ENCODE data around the gene SYNE1. TPM values are rescaled to one million over a fixed set of nuclear protein-coding genes. Genes with fewer than 3 reads are reported as not detected.

SYNE1 gene
- total RNA-seq, 1 experiment from 2014 or later, result 3.0 TPM

DNA sequence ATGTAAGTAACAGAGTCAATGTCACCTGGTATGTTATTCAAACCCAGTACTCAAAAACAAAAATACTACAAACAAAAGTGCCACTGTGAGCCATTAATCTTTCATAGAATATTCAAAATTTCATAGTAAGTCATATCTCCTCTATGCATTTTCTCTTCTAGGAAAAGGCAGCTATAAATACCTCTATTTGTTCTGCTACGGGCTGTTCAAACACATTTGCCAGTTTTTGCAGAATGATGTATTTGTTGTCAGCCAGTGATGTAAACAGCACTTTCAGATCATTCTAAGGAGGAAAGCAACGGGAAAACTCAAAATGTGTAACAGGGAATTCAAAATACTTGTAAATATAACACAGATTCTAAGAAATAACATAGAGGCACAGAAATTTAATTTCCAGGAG lies 388.2 kb downstream of the SYNE1 start:
- no peak overlapping the region for H3K14ac ChIP-seq (ENCODE audit: insufficient read depth, low read length)
- H4K91ac ChIP-seq (ENCODE audit: insufficient read length, low read depth, low read length), result no peak overlapping the region
- no peak overlapping the region for H3K4me2 ChIP-seq (ENCODE audit: insufficient read depth, insufficient read length, low read length)
- TF ChIP-seq, protein P1, sequence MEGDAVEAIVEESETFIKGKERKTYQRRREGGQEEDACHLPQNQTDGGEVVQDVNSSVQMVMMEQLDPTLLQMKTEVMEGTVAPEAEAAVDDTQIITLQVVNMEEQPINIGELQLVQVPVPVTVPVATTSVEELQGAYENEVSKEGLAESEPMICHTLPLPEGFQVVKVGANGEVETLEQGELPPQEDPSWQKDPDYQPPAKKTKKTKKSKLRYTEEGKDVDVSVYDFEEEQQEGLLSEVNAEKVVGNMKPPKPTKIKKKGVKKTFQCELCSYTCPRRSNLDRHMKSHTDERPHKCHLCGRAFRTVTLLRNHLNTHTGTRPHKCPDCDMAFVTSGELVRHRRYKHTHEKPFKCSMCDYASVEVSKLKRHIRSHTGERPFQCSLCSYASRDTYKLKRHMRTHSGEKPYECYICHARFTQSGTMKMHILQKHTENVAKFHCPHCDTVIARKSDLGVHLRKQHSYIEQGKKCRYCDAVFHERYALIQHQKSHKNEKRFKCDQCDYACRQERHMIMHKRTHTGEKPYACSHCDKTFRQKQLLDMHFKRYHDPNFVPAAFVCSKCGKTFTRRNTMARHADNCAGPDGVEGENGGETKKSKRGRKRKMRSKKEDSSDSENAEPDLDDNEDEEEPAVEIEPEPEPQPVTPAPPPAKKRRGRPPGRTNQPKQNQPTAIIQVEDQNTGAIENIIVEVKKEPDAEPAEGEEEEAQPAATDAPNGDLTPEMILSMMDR (conservative IDR thresholded peaks at IDR 0.05), result no peak
- H3K9ac ChIP-seq (ENCODE audit: extremely low read depth, insufficient read length, low read length), result no peak overlapping the region
- H3K4me1 Mint-ChIP-seq, result peaks cover 0 to 3% of the 10 kb centered on the region in 2 experiments; a peak in 1 of 4 replicates
- no peak overlapping the region for H3K23ac ChIP-seq (ENCODE audit: insufficient read length, low read depth, low read length)
- H3K9me3 Mint-ChIP-seq, result no peaks in the 10 kb centered on the region
- H2BK20ac ChIP-seq (ENCODE audit: low read depth, low read length, poor library complexity, severe bottlenecking), result no peak overlapping the region
- H2AK5ac ChIP-seq (ENCODE audit: insufficient read length, low read length), result no peak overlapping the region
- H3K27me3 ChIP-seq (ENCODE audit: insufficient read depth, low read length), result no peaks in the 10 kb centered on the region
- H3K18ac ChIP-seq (ENCODE audit: insufficient read length, low read depth, low read length), result no peak overlapping the region
- no peaks in the 10 kb centered on the region for H3K27me3 Mint-ChIP-seq (ENCODE audit: low read depth)
- no peaks in the 10 kb centered on the region for H3K79me2 ChIP-seq (ENCODE audit: insufficient read depth, low read length)
- no peak overlapping the region for H3K27ac ChIP-seq (ENCODE audit: insufficient read length, low read depth, low read length)
- no peak overlapping the region for H4K5ac ChIP-seq (ENCODE audit: insufficient read length, low read depth, low read length)
- H2BK15ac ChIP-seq (ENCODE audit: low read depth, low read length), result no peak overlapping the region
- H3K4me3 Mint-ChIP-seq, result no peak overlapping the region
- H3K23me2 ChIP-seq (ENCODE audit: insufficient read length, low read depth, low read length, poor library complexity, severe bottlenecking), result no peaks in the 10 kb centered on the region
- no peak for DNase-seq
- H4K8ac ChIP-seq (replicated peaks; ENCODE audit: insufficient read length, low read depth, low read length), result no peak overlapping the region
- no peaks in the 10 kb centered on the region for H3K9me3 ChIP-seq (ENCODE audit: control insufficient read depth, low read depth, low read length)
- H3K79me1 ChIP-seq (ENCODE audit: insufficient read depth, low read depth, low read length, poor library complexity, severe bottlenecking), result no peaks in the 10 kb centered on the region
- no CpG with 5 or more reads among the region's 2 CpGs for WGBS (ENCODE audit: extremely low coverage, insufficient read length, low lambda C conversion rate)
- no peak overlapping the region for H3K27ac Mint-ChIP-seq
- no peaks in the 10 kb centered on the region for H4K20me1 ChIP-seq (ENCODE audit: control insufficient read depth, insufficient read depth, insufficient read length)
- no peaks in the 10 kb centered on the region for H3K4me1 ChIP-seq (ENCODE audit: insufficient read depth, low read length)
- H2AFZ ChIP-seq (ENCODE audit: low read length), result no peak overlapping the region
- no peak overlapping the region for H2BK5ac ChIP-seq (ENCODE audit: insufficient read length, low read length)
- H3K4ac ChIP-seq (ENCODE audit: low read depth, low read length), result no peak overlapping the region
- H2BK120ac ChIP-seq (ENCODE audit: low read depth, low read length, poor library complexity, severe bottlenecking), result no peak overlapping the region
- H3K56ac ChIP-seq (ENCODE audit: insufficient read length, low read depth, low read length), result no peak overlapping the region
- H3T11ph ChIP-seq (ENCODE audit: low read length), result no peak overlapping the region
- no peak overlapping the region for H2BK12ac ChIP-seq (ENCODE audit: insufficient read length, low read depth, low read length)
- no peaks in the 10 kb centered on the region for H3K36me3 Mint-ChIP-seq (ENCODE audit: insufficient read depth in 1 of 3, low read depth in 3 of 3)
